H1 (cell line): ENCODE measurements around the gene APELA.

Source experiments
- CTCF ChIP-seq, 3 experiments: IDR thresholded peaks; 1 replicate in 2 of 3; 2 replicates in 1 of 3; pipeline versions ENCODE4 v1.5.1 to v1.6.1; 2011; ENCODE audit warnings: low read length in 3 of 3, mild to moderate bottlenecking in 3 of 3, inconsistent platforms in 2 of 3, low read depth in 1 of 3, moderate library complexity in 1 of 3; ENCODE audit not compliant: insufficient read depth in 1 of 3; ENCODE audit errors: control extremely low read depth in 1 of 3
- EP300 ChIP-seq, 2 experiments: IDR thresholded peaks; 1 replicate in 1 of 2; 2 replicates in 1 of 2; pipeline ENCODE4 v1.6.1; 2011 to 2012; ENCODE audit warnings: low read depth in 2 of 2, low read length in 2 of 2, mild to moderate bottlenecking in 2 of 2, borderline replicate concordance in 1 of 2, inconsistent platforms in 1 of 2, moderate library complexity in 1 of 2
- USF2 ChIP-seq: IDR thresholded peaks from 2 replicates; pipeline ENCODE4 v1.6.1; 2011; ENCODE audit warnings: low read length, improper control_type of control experiment
- YY1 ChIP-seq: IDR thresholded peaks from 2 replicates; pipeline ENCODE4 v1.6.1; 2011; ENCODE audit warnings: low read depth, mild to moderate bottlenecking, low read length

GRCh38 chr4:164894702-164895101, 17.7 kb downstream of the APELA start:
- no peak for TF ChIP-seq CTCF (IDR thresholded peaks at IDR 0.05; ENCODE audit: control extremely low read depth in 1 of 3, insufficient read depth in 1 of 3, low read depth in 1 of 3, low read length in 3 of 3)
- no peak for TF ChIP-seq EP300 (IDR thresholded peaks at IDR 0.05; ENCODE audit: borderline replicate concordance in 1 of 2, low read depth in 2 of 2, low read length in 2 of 2)
- TF ChIP-seq YY1, result no peak
- no peak for TF ChIP-seq USF2
